ENCODE measurements around the gene PIP4K2A. TPM values are rescaled to one million over a fixed set of nuclear protein-coding genes. Genes with fewer than 3 reads are reported as not detected.

PIP4K2A gene
- total and polyA plus RNA-seq, 2 of the 8 experiments (the other 6 are each of a cell fraction or from before 2014, with no cell fraction given) = 19.0 to 60.9 TPM

DNA sequence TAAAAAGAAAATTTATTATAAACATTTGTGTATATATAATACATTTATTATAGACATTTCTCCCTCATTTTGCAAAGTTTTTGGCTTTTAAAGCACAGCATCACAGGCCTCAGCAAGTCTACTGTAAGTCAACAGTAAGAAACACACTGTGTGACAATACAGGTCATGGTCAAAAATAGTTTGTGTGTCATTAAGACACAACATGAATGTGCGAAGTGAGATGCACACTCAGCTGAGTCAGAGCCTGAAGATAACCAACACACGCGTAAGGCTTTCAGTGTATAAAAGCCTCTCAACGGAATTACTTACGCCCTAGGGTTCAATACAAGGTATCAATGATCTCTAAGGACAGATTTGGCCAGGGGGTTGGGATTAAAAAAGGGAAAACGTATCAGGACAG is 157.6 kb downstream of the PIP4K2A start:
- Histone ChIP-seq H2AFZ (ENCODE audit: low read length) (no peak overlapping the region), H3K79me2 (ENCODE audit: control insufficient read depth in 1 of 2, insufficient read depth in 2 of 2, low read length in 2 of 2) (no peaks in the 10 kb centered on the region), H2BK12ac (ENCODE audit: low read depth, low read length) (no peak overlapping the region), H3K4me1 (replicated peaks in 1 of 4; ENCODE audit: control insufficient read depth in 3 of 4, insufficient read depth in 4 of 4, low read length in 3 of 4) (peaks cover 0 to 2% (median 0%) of the 10 kb centered on the region in 4 experiments; a peak in 1 of 7 replicates), H3K18ac (ENCODE audit: extremely low read depth, low read length) (no peak overlapping the region), H2BK120ac (replicated peaks; ENCODE audit: low read depth, low read length) (no peak overlapping the region), H2BK20ac (ENCODE audit: low read length) (no peak overlapping the region), H4K8ac (ENCODE audit: extremely low read depth, insufficient read depth, low read length) (no peak overlapping the region), H2AK5ac (ENCODE audit: low read depth, low read length) (no peak overlapping the region), H3K9me3 (ENCODE audit: insufficient read depth in 2 of 2, low read depth in 1 of 2, low read length in 1 of 2) (no peaks in the 10 kb centered on the region), H3K56ac (replicated peaks; ENCODE audit: insufficient read length, low read depth, low read length) (no peak overlapping the region), H3K36me3 (ENCODE audit: control insufficient read depth in 2 of 4, insufficient read depth in 4 of 4, low read length in 3 of 4) (no peaks in the 10 kb centered on the region), H3K4me3 (ENCODE audit: extremely low read depth in 1 of 4, insufficient read depth in 2 of 4, low read depth in 3 of 4, low read length in 4 of 4) (no peak overlapping the region), H3K4ac (replicated peaks; ENCODE audit: insufficient read length, low read depth, low read length) (no peak overlapping the region), H3K4me2 (ENCODE audit: insufficient read depth in 1 of 2, low read depth in 2 of 2, low read length in 2 of 2) (no peak overlapping the region), H3K9ac (replicated peaks in 1 of 4; ENCODE audit: extremely low read depth in 1 of 4, low read depth in 3 of 4, low read length in 3 of 4) (no peak overlapping the region), H2BK5ac (ENCODE audit: low read depth, low read length) (no peak overlapping the region), H3K79me1 (ENCODE audit: low read depth, low read length) (no peaks in the 10 kb centered on the region), H3K27ac (ENCODE audit: low read depth, low read length) (no peak overlapping the region), H2BK15ac (ENCODE audit: low read length) (no peak overlapping the region), H3K23ac (ENCODE audit: insufficient read length) (no peak overlapping the region), H4K5ac (ENCODE audit: insufficient read length, low read depth, low read length) (no peak overlapping the region), H4K91ac (replicated peaks; ENCODE audit: insufficient read length, low read length) (no peak overlapping the region), H3K27me3 (replicated peaks in 1 of 4; ENCODE audit: control insufficient read depth in 3 of 4, extremely low read depth in 1 of 4, insufficient read depth in 3 of 4, low read length in 3 of 4) (no peaks in the 10 kb centered on the region), H3K14ac (ENCODE audit: insufficient read length) (no peak overlapping the region), H3K23me2 (ENCODE audit: low read depth, low read length) (no peaks in the 10 kb centered on the region), H4K20me1 (replicated peaks in 1 of 2; ENCODE audit: control insufficient read depth in 1 of 2, insufficient read depth in 2 of 2, low read length in 2 of 2) (no peaks in the 10 kb centered on the region)
- CTCF ChIA-PET (ENCODE audit: partially characterized antibody) = interaction anchor here (1.2 kb wide), 1 partner anchor 546 kb away, joined by 3 read pairs; no protein-coding TSS in a partner anchor
- TF ChIP-seq ASH2L (IDR thresholded peaks at IDR 0.05; ENCODE audit: low read length) (no peak), JUN (IDR thresholded peaks at IDR 0.05; ENCODE audit: low read depth, low read length) (no peak), SIRT6 (IDR thresholded peaks at IDR 0.05; ENCODE audit: low read length) (no peak), ZNF274 (IDR thresholded peaks at IDR 0.05; ENCODE audit: borderline replicate concordance, extremely low read depth, low read length) (no peak), HDAC6 (IDR thresholded peaks at IDR 0.05; ENCODE audit: low read depth, low read length) (no peak), SIN3A (conservative IDR thresholded peaks at IDR 0.05 in 1 of 2, IDR thresholded peaks at IDR 0.05 in 1 of 2; ENCODE audit: low read depth in 1 of 2, low read length in 2 of 2) (no peak)
- WGBS, 2 experiments (ENCODE audit: extremely low coverage in 1 of 2, insufficient coverage in 1 of 2, insufficient read length in 1 of 2, insufficient replicate concordance in 2 of 2, low coverage in 1 of 2, low lambda C conversion rate in 2 of 2, missing lambda C conversion rate in 1 of 2) = 91% methylated on average over 6 of the region's 6 CpGs; no CpG with 5 or more reads in 1 of the 2 experiments
- POLR2A ChIA-PET (ENCODE audit: partially characterized antibody) = no interaction called here
- FAIRE-seq = no peak
- no peak for DNase-seq (ENCODE audit: low read depth in 1 of 2, low spot score in 2 of 2)

All from H1 (cell line).